HG03460 (cell line): ENCODE measurements around the gene PRSS57.

Experiments used
- ATAC-seq: cut with Tn5 transposase; IDR thresholded peaks from one replicate; pipeline ENCODE4 v1.9.1; 2021; ENCODE audit not compliant: unreplicated experiment

Gene PRSS57

DNA sequence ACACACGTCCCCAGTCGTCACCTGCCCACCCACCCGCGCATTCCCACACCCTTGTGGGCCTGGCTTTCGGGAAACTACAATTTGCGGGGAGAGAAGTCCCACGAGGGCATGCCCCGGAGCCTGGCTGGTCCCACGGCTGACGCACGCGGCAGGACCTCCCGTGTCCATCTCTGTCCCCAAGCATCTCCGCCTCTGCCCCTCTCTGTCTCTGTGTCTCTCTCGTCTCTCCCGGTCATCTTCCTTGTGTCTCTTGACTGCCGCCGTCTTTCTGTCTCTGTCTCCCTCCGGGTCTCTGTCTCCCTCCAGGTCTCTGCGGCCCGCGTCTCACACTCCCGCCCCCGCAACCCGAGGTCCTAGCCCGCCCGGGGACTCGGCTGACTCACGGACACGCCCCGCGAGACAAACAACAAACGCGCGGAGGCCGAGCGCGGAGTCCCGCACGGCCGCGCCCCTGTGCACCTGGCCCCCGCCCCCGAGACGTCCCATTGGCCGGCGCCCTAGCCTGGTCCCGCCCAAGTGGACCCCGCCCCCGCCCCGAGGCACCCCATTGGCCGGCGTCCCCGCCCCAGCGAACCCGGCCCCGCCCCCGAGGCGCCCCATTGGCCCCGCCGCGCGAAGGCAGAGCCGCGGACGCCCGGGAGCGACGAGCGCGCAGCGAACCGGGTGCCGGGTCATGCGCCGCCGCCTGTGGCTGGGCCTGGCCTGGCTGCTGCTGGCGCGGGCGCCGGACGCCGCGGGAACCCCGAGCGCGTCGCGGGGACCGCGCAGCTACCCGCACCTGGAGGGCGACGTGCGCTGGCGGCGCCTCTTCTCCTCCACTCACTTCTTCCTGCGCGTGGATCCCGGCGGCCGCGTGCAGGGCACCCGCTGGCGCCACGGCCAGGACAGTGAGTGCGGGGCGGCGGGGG lies 55.7 kb downstream of the PRSS57 start, which contains the start of gene FGF22:
TSS of gene FGF22 (plus strand) at position 627 of the 908 bp plus-strand sequence. CDS start at position 674, 47 bp downstream.
- ATAC-seq: no peak

DNA sequence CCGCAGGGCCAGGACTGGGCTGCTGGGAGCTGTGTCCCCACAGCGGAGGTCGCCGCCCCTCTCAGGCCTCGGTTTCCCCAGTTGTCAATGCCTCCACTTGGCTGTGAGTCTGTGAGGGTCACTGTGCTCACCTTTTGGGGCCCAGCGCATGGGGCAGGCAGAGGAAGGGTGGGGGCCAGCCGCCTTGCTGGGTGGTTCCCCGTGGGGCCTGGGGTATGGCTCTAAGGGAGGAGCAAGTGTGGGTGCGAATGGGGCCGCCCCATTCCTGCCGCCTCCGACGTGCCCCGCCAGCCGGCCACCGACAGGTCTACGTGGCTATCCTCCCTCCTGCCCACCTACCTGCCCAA lies 56.4 kb downstream of the PRSS57 start:
- ATAC-seq: no peak
